Transverse colon (tissue), 4 donors: ENCODE data around the gene SLC22A23.

Experiments used
- POLR2AphosphoS5 ChIP-seq, 3 donors: sonication (generic); formaldehyde crosslinking; IDR thresholded peaks; one replicate each; pipeline ENCODE4 v1.6.1; 2016; ENCODE audit warnings: antibody characterized with exemption in 3 of 3
- TF ChIP-seq, protein P1 (sequence below), 5 experiments: fragments of 200-600 bp in 3 of 5; fragments of 450-650 bp in 2 of 5; sonication (generic) in 3 of 5; IDR thresholded peaks; 1 replicate in 2 of 5; 2 replicates in 3 of 5; pipeline ENCODE4 v1.5.1; 2016 to 2017; ENCODE audit warnings: antibody characterized with exemption in 5 of 5, inconsistent platforms in 3 of 5, mild to moderate bottlenecking in 2 of 5, moderate library complexity in 1 of 5

DNA sequence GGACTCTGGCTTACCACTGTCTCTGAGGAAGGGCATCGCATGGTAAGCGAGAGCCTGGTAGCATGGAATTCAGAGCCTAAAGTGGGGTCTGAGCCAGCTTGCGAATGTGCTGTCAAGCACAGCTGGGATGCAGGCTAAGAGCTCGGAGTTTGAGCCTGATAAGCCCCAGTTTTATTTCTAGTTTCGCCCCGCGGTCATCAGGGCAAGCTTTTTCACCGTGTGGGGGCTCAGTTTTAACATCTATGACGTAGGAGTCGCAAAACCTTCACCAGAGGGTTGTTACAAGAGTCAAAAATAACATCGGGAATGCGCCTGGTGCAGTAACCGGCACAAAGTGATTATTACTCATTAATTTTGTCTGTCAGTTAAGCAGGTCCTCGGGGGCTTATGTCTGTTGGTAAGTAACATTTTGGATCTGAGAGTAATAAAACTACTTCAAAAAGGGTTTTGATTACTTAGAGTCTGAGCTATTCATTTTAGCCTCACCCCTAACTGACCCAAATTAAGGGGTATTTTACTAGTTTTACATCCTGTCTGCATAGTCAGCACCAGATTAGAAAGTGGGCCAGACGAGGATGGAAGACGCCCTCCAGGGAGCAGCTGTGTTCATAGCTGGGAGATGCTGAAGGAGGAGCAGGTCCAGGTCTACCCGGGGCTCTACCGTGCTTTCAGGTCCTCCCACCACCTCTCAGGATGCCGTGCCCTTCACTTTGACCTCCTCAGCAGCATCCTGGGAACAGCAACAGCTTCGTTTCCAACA is 29.7 kb downstream of the SLC22A23 start:
- TF ChIP-seq POLR2AphosphoS5 (IDR thresholded peaks at IDR 0.05), result no peak
- TF ChIP-seq, protein P1, sequence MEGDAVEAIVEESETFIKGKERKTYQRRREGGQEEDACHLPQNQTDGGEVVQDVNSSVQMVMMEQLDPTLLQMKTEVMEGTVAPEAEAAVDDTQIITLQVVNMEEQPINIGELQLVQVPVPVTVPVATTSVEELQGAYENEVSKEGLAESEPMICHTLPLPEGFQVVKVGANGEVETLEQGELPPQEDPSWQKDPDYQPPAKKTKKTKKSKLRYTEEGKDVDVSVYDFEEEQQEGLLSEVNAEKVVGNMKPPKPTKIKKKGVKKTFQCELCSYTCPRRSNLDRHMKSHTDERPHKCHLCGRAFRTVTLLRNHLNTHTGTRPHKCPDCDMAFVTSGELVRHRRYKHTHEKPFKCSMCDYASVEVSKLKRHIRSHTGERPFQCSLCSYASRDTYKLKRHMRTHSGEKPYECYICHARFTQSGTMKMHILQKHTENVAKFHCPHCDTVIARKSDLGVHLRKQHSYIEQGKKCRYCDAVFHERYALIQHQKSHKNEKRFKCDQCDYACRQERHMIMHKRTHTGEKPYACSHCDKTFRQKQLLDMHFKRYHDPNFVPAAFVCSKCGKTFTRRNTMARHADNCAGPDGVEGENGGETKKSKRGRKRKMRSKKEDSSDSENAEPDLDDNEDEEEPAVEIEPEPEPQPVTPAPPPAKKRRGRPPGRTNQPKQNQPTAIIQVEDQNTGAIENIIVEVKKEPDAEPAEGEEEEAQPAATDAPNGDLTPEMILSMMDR (IDR thresholded peaks at IDR 0.05), result no peak
